HepG2 (cell line): Measurements from ENCODE around the gene ANKRD39. TPM values are rescaled to one million over a fixed set of nuclear protein-coding genes. Genes with fewer than 3 reads are reported as not detected.

ENCODE experiments used
- ARHGAP35 ChIP-seq: sonication (generic); formaldehyde crosslinking; IDR thresholded peaks from 2 replicates; pipeline ENCODE4 v1.9.0; 2022; ENCODE audit warnings: mild to moderate bottlenecking, inconsistent platforms, moderate library complexity, missing genetic modification reagents, borderline replicate concordance
- DRAP1 ChIP-seq: IDR thresholded peaks from 2 replicates; pipeline ENCODE4 v1.6.1; 2016; ENCODE audit warnings: missing genetic modification reagents, missing compliant biosample characterization
- ETV6 ChIP-seq: sonication (generic); formaldehyde crosslinking; conservative IDR thresholded peaks from 2 replicates; pipeline ENCODE4 v1.4.0; 2020; ENCODE audit warnings: missing genetic modification reagents
- FOSL1 ChIP-seq: sonication (generic); formaldehyde crosslinking; IDR thresholded peaks from 2 replicates; pipeline ENCODE4 v1.9.0; 2021; ENCODE audit warnings: missing genetic modification reagents, borderline replicate concordance
- FOSL2 ChIP-seq: sonication (generic); formaldehyde crosslinking; IDR thresholded peaks from 2 replicates; pipeline ENCODE4 v1.4.0; 2020; ENCODE audit warnings: missing genetic modification reagents
- GLI4 ChIP-seq: sonication (generic); formaldehyde crosslinking; IDR thresholded peaks from 2 replicates; pipeline ENCODE4 v1.5.1; 2020; ENCODE audit warnings: missing genetic modification reagents, mild to moderate bottlenecking, moderate library complexity, borderline replicate concordance
- GRHL1 ChIP-seq: sonication (generic); formaldehyde crosslinking; conservative IDR thresholded peaks from 2 replicates; pipeline ENCODE4 v1.8.0; 2022; ENCODE audit warnings: missing genetic modification reagents
- GTF3A ChIP-seq: sonication (generic); formaldehyde crosslinking; conservative IDR thresholded peaks from 2 replicates; pipeline ENCODE4 v1.4.0; 2020; ENCODE audit warnings: mild to moderate bottlenecking, missing genetic modification reagents
- IRF2 ChIP-seq: IDR thresholded peaks from 2 replicates; pipeline ENCODE4 v1.6.1; 2018; ENCODE audit warnings: missing genetic modification reagents, missing compliant biosample characterization
- KAT8 ChIP-seq: IDR thresholded peaks from 2 replicates; pipeline ENCODE4 v1.6.1; 2016; ENCODE audit warnings: missing genetic modification reagents, missing compliant biosample characterization
- POLR2AphosphoS5 ChIP-seq: IDR thresholded peaks from 2 replicates; pipeline ENCODE4 v1.6.1; 2012; ENCODE audit warnings: low read depth, low read length
- RXRA ChIP-seq: sonication (generic); formaldehyde crosslinking; IDR thresholded peaks from 2 replicates; pipeline ENCODE4 v1.5.1; 2020; ENCODE audit warnings: missing genetic modification reagents
- SKIL ChIP-seq: sonication (generic); formaldehyde crosslinking; IDR thresholded peaks from 2 replicates; pipeline ENCODE4 v1.8.0; 2022; ENCODE audit warnings: missing genetic modification reagents, mild to moderate bottlenecking, moderate library complexity, borderline replicate concordance
- TERF1 ChIP-seq: sonication (generic); formaldehyde crosslinking; IDR thresholded peaks from 2 replicates; pipeline ENCODE4 v1.8.0; 2022; ENCODE audit warnings: mild to moderate bottlenecking, missing genetic modification reagents, moderate library complexity
- TGIF2 ChIP-seq: IDR thresholded peaks from 2 replicates; pipeline ENCODE4 v1.6.1; 2016; ENCODE audit warnings: control low read depth, missing compliant biosample characterization
- ZBTB20 ChIP-seq: sonication (generic); formaldehyde crosslinking; IDR thresholded peaks from 2 replicates; pipeline ENCODE4 v1.8.1; 2023; ENCODE audit warnings: missing genetic modification reagents, low read depth, mild to moderate bottlenecking, borderline replicate concordance
- ZBTB34 ChIP-seq: sonication (generic); formaldehyde crosslinking; IDR thresholded peaks from 2 replicates; pipeline ENCODE4 v1.8.0; 2022; ENCODE audit warnings: mild to moderate bottlenecking, missing genetic modification reagents
- ZBTB7A ChIP-seq: sonication (generic); formaldehyde crosslinking; IDR thresholded peaks from 2 replicates; pipeline ENCODE4 v1.8.0; 2022; ENCODE audit warnings: mild to moderate bottlenecking, missing genetic modification reagents
- ZGPAT ChIP-seq: IDR thresholded peaks from 2 replicates; pipeline ENCODE4 v1.6.1; 2016; ENCODE audit warnings: mild to moderate bottlenecking
- ZNF3 ChIP-seq: IDR thresholded peaks from 2 replicates; pipeline ENCODE4 v1.7.0; 2017; ENCODE audit warnings: inconsistent platforms
- ZNF839 ChIP-seq: sonication (generic); formaldehyde crosslinking; IDR thresholded peaks from 2 replicates; pipeline ENCODE4 v1.4.0; 2020; ENCODE audit warnings: missing genetic modification reagents, mild to moderate bottlenecking, borderline replicate concordance
- ZNF878 ChIP-seq: sonication (generic); formaldehyde crosslinking; IDR thresholded peaks from 2 replicates; pipeline ENCODE4 v1.8.1; 2023; ENCODE audit warnings: mild to moderate bottlenecking, missing genetic modification reagents, moderate library complexity
- ZSCAN22 ChIP-seq: sonication (generic); formaldehyde crosslinking; IDR thresholded peaks from 2 replicates; pipeline ENCODE4 v1.4.0; 2020; ENCODE audit warnings: mild to moderate bottlenecking, missing genetic modification reagents
- polyA plus RNA-seq, 8 experiments: library from polyadenylated mRNA; depleted of rRNA in 3 of 8; stranded (reverse) in 7 of 8; unstranded in 1 of 8; fragments of >200 nt; fragmentation: Illumina TruSeq in 4 of 8; extraction: Trizol in 4 of 8; gene quantifications; 2 replicates each; pipeline versions ENCODE4 v1.2.1 to v1.2.3, GENCODE V29; 2011 to 2016; ENCODE audit warnings: low read depth in 4 of 8, missing spikeins in 1 of 8, mixed read lengths in 1 of 8; ENCODE audit not compliant: insufficient read depth in 1 of 8
- total RNA-seq, 5 experiments: library from RNA; depleted of rRNA; stranded (reverse); fragments of >200 nt; fragmentation: Illumina TruSeq; extraction: Trizol; gene quantifications; 2 replicates each; pipeline ENCODE4 v1.2.3, GENCODE V29; 2016; ENCODE audit warnings: low read depth in 1 of 5

The ANKRD39 gene
- total and polyA plus RNA-seq, 2 of the 13 experiments (the other 11 are each of a cell fraction or from before 2014, with no cell fraction given): 23.2 to 24.8 TPM

GRCh38 chr2:96810783-96811192, 47.0 kb downstream of the ANKRD39 start (continued):
- TF ChIP-seq ZNF839: no peak
- TF ChIP-seq GTF3A (CRISPR knock-in tag): no peak
- TF ChIP-seq DRAP1 (CRISPR knock-in tag): no peak
- no peak for TF ChIP-seq ZNF3
- peak; percentile 21; the same call in 1 of the 2 replicates for TF ChIP-seq FOSL2
- TF ChIP-seq KAT8 (CRISPR knock-in tag): no peak; the same call in 1 of the 2 replicates
- TF ChIP-seq GLI4 (CRISPR knock-in tag): no peak
- no peak for TF ChIP-seq ZBTB34 (CRISPR knock-in tag)
- TF ChIP-seq RXRA (CRISPR knock-in tag): 0 out of 2 replicates have a peak, but pooled peaks have one; percentile 16
- TF ChIP-seq ETV6 (CRISPR knock-in tag): no peak
- no peak for TF ChIP-seq FOSL1 (CRISPR knock-in tag)
- TF ChIP-seq ZBTB7A: no peak
- no peak for TF ChIP-seq ZNF878 (CRISPR knock-in tag)
- no peak for TF ChIP-seq ZBTB20 (CRISPR knock-in tag)
- no peak for TF ChIP-seq POLR2AphosphoS5
- TF ChIP-seq IRF2 (CRISPR knock-in tag): 0 out of 2 replicates have a peak, but pooled peaks have one; percentile 44
- no peak for TF ChIP-seq TGIF2
- no peak for TF ChIP-seq ZSCAN22 (CRISPR knock-in tag)
- TF ChIP-seq SKIL (CRISPR knock-in tag): no peak
- TF ChIP-seq GRHL1: no peak
- TF ChIP-seq ZGPAT (CRISPR knock-in tag): peak; percentile 39; the same call in 1 of the 2 replicates
- TF ChIP-seq ARHGAP35 (CRISPR knock-in tag): no peak
- no peak for TF ChIP-seq TERF1 (CRISPR knock-in tag)
